SK-N-SH treated with all-trans-retinoic acid at 6 μM for 48 hours (cell line): ENCODE measurements around the gene NAP1L4.

Source experiments
- ARNTL ChIP-seq: fragments of 450-650 bp; formaldehyde crosslinking; IDR thresholded peaks from 2 replicates; pipeline ENCODE4 v1.5.0; 2020; ENCODE audit warnings: low read depth, mild to moderate bottlenecking, moderate library complexity, borderline replicate concordance
- CSDC2 ChIP-seq: fragments of 250-450 bp; sonication (Bioruptor Pico); IDR thresholded peaks from 2 replicates; pipeline ENCODE4 v1.5.0; 2020; ENCODE audit warnings: mild to moderate bottlenecking, moderate library complexity
- POU6F1 ChIP-seq: fragments of 250-450 bp; sonication (Bioruptor Pico); IDR thresholded peaks from 2 replicates; pipeline ENCODE4 v1.8.0; 2021; ENCODE audit warnings: low read depth, mild to moderate bottlenecking, moderate library complexity, borderline replicate concordance
- PPARA ChIP-seq: fragments of 250-450 bp; sonication (Bioruptor Pico); IDR thresholded peaks from 2 replicates; pipeline ENCODE4 v1.5.0; 2020; ENCODE audit warnings: mild to moderate bottlenecking, borderline replicate concordance
- TOX ChIP-seq: fragments of 250-450 bp; sonication (Bioruptor Pico); IDR thresholded peaks from 2 replicates; pipeline ENCODE4 v1.8.0; 2021; ENCODE audit warnings: mild to moderate bottlenecking, moderate library complexity, borderline replicate concordance
- ZC3H10 ChIP-seq: fragments of 250-450 bp; sonication (Bioruptor Pico); IDR thresholded peaks from 2 replicates; pipeline ENCODE4 v1.5.1; 2021; ENCODE audit warnings: mild to moderate bottlenecking, moderate library complexity
- ZFP30 ChIP-seq: fragments of 450-650 bp; formaldehyde crosslinking; IDR thresholded peaks from 2 replicates; pipeline ENCODE4 v1.5.0; 2022; ENCODE audit warnings: mild to moderate bottlenecking, moderate library complexity
- ZNF565 ChIP-seq: fragments of 450-650 bp; formaldehyde crosslinking; conservative IDR thresholded peaks from 2 replicates; pipeline ENCODE4 v1.5.0; 2020; ENCODE audit warnings: low read depth, mild to moderate bottlenecking, moderate library complexity
- ZNF8 ChIP-seq: fragments of 450-650 bp; formaldehyde crosslinking; IDR thresholded peaks from 2 replicates; pipeline ENCODE4 v1.5.0; 2020; ENCODE audit warnings: mild to moderate bottlenecking, moderate library complexity

DNA sequence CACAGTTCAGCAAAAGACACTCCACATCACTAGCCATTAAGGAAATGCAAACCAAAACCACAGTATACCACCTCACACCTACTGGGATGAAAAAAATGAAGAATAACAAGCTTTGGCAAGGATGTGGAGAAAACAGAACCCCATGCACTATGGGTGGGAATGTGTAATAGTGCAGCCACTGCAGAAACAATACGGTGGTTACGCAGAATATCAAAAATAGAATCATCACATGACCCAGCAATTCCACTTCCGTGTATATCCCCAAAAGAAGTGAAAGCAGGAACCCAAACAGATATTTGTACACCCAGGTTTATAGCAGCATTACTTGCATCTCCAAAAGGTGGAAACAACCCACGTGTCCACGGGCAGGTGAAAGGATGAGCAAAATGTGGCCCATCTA, 44.3 kb upstream of the NAP1L4 start:
- TF ChIP-seq ZNF565 (CRISPR knock-in tag) (no peak), TOX (CRISPR knock-in tag) (no peak), ZC3H10 (CRISPR knock-in tag) (no peak), ARNTL (CRISPR knock-in tag) (no peak), ZNF8 (CRISPR knock-in tag) (no peak), POU6F1 (CRISPR knock-in tag) (no peak), CSDC2 (no peak), PPARA (CRISPR knock-in tag) (no peak), ZFP30 (no peak)
